HG02678 (cell line): ENCODE results near the gene CCDC57.

Source experiments
- ATAC-seq: cut with Tn5 transposase; IDR thresholded peaks from one replicate; pipeline ENCODE4 v1.9.1; 2021; ENCODE audit warnings: mild to moderate bottlenecking, moderate library complexity; ENCODE audit not compliant: unreplicated experiment

CCDC57 gene

DNA sequence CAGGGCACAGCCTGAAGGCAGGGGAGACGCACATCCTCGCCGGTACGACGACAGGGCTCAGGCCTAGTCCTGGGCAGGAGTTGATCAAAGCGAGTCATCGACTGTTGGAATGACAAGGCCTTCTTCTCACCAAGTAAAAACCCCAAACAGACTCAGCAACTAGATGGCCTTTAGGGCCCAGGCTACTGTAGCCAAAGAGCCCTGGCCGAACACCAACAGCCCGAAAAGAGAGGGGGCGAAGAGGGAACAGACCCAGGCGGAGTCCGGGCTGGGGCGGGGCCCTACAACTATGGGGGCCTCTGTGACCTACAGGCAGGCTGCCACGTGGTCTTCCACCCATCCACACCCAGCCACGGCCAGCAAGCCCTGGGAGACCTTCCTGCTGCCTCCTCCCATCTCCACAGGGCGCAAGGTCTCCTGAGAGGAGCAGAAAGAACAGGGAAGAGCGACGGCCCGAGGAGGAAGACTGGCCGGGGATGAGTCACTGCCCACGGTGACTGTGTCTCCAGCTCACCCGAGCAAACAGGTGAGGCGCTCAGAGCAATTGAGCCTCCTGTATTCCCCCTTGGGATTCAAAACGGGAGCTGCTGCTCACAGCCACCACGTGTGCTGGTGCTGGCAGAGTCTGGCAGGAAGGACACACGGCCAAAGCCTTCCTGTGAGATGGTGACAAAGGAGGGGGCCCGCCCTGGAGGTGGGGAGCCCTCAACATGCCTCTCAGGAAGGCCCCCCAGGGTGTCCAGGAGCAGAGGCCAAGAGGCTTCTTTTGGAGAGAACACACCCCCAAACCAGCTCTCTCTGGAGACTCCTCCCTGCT, 33.9 kb upstream of the CCDC57 start:
- no peak for ATAC-seq

DNA sequence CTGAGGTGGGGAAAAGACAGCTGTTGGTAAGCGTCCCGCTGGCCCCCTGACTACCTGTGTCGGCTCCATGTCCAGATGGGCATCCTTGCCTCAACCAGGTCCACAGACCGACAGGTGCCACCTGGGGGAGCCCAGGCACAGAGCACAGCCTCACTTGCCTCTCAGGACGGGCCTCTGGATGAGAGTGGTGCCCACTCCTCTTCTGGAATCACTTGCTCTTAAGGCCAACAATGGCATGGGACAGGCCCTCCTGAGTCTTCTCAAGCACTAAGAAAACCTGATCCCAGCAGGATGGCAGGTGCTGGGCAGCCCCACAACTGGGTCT, 33.4 kb upstream of the CCDC57 start:
- ATAC-seq, result no peak

DNA sequence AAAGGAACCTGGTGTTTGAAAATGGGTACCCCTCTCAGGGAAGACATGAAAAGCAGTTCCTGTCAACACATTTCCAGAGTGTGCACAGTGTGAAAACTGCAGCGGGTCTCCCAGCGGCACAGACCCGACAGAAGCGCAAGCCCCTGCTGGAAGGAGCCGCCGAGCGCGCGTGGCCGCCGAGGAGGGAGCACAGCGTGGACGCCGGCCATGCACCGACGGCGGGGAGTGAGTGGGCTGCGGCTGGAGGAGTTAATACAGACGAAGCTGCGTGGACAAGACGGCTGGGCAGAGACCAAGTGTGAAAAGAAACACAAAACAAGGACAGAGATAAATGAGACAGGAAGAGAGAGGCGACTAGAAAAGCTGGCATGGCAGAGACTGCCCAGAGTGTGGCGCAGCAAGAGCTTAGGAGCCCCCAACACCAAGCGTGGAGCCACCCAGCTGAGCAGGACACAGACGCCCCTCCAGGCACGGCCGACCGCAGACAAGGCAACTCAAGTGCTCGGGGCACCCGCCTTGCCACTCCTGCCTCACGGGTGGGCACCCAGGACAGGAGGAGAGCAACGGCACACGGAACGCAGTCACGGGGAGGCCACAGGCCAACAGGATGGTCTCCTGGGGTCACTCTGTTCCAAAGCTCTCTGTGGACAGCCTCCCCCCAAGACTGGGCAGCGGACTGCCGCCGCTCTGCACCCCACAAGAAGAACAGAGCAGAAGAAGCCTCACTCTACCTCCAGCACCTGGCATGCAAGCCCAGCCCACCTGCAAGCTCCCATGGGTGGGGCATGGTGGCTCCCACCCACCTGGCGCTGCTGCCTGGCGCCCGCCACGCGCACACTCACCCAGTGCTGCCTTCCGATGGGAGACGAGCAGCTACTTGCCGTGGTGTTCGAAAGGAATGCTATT, 32.7 kb upstream of the CCDC57 start:
- ATAC-seq, result no peak

DNA sequence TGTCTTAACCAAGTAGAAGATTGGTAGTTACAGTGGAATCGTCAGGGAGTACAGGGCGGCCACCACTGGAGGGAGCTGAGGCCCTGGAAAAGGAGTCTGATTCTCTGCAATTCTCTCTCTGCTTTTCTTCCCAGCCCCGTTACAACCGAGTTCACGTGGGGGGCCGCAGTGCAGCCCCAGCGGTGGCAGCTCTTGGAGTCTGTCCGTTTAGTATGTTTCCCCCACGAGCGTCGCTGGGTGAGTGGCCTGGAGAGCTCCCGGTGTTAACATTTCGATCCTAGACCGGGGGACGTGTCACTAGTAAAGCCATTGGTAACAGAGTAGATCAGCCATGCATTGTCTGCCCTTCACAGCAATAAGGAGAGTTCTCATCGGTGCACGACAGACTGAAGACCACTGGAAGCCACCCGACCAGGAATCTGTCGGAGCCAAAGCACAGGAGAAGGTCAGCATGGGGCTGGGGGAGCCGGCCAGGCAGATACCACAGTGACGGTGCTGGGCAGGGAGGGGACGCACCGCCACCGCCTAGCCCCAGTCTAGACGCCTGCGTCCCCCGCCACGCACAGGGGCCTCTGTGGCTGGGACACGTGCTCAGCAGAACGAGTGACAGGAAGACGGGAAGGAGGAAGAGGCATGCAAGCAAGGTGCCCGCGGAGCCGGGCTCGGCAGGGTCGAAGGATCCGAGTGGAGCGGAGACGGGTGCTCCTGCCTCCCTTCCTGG, 31.9 kb upstream of the CCDC57 start:
- no peak for ATAC-seq

DNA sequence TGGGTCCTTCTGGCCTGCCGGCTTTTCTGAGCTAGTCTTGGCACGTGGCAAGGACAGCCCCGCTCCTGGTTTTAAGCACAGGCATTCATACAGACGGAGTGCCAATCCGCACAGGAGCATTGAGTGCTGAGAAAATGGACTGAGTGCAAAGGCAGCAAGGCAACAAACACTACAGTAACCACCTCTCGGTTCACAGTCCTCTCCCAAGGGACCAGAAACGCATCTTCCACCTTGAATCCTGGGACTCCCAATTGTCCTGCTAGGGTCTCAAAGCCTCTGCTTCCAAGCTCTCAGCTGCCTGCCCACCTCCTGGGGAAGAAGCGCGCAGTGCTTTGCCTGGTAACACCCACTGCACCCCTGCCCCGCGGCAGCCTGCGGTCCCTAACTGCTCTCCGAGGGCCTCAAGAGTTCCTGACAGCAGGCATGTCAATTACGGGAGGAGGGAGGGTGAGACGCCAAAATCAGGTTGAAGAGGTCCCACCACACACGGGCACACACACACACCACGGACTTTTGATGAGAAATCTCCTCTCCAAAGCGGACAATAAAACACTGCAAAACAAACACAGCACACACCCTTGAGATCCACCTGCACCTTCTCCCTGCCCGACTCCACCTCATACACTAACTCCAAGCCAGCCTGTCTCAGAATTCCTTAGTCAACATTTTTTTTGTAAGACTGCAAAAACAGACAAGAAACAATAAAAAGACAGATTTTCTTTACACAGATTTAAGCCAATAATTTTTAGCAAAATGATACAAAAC, 31.2 kb upstream of the CCDC57 start:
- no peak for ATAC-seq

DNA sequence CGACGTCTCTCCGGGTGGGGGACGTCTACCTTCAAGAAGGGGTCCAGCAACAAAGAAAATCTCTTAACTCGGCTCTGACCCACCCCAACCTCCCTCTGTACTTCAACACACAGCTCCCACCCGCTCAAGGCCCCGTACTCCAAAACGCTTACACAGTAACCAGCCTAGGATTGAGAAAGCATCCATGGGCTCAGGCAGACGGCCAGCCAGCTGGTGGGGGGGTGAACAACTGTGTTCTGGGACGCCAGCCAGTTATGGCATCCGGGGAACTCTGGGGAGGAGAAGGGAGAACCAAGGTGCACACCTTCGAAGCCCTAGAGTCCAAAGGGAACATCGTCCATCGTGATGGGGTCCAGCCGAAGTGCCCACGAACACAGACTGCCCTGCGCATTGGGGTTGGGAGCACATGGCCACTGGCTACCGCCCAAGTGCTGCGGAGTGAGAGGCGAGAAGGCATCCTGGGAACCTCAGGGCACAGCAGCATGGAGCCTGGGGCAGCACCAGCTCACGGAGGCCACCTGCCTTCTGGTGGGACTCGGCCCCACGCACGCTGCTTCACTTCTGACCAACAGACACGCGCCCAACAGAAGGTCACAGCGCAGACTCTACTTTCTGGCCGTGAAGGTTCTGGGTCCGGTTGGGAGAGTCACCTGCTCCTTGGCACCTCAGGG, 30.5 kb upstream of the CCDC57 start:
- ATAC-seq, result no peak

DNA sequence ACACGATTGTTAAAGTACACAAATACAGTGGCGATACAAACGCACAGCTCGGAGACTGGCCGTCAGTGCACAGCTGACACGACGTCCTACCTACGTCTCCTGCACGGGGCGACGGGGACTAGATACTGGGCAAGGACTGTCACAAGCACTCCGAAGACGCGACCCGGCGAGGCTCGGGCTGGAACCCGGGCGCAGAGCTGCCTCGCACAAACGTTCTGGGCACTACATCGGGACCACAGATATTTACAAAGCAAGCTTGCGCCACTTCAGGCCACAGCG, 30.0 kb upstream of the CCDC57 start:
- ATAC-seq, result no peak

DNA sequence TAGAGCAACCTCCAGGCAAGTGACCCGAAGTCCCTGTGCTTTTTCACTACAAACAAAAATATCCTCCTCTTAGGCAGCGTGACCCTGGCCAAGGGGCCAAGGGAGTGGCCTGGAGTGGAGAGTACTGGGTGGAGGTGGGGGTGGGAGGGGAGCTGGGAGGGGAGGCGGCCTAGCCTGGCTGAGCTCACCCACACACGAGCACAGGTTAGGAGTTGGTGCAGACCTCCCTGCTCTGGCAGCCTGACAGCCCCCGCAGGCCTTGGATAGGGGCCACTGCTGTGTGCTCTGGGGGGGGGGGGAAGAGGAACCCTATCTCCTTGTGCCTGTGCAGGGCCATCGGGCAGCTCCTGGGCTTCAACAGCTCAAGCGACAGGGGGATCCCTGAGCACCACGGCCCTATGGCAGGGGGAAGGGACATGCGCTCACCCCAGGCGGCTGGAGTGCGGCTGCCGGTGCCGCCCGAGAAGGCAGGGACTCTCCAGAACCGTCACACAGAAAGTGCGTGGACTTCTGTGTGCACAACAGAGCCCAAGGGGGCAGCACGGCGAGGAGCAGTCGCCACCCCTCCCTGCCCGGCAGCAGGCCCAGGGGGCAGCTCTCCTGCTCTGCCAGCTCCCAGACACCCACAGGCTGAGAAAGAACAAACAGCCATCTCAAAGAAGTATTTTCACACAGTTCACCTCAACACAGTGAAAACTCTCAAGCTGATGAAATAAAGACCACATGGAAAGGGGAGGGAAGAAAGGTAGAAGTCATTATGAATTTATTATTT, 29.5 kb upstream of the CCDC57 start:
- ATAC-seq, result no peak

DNA sequence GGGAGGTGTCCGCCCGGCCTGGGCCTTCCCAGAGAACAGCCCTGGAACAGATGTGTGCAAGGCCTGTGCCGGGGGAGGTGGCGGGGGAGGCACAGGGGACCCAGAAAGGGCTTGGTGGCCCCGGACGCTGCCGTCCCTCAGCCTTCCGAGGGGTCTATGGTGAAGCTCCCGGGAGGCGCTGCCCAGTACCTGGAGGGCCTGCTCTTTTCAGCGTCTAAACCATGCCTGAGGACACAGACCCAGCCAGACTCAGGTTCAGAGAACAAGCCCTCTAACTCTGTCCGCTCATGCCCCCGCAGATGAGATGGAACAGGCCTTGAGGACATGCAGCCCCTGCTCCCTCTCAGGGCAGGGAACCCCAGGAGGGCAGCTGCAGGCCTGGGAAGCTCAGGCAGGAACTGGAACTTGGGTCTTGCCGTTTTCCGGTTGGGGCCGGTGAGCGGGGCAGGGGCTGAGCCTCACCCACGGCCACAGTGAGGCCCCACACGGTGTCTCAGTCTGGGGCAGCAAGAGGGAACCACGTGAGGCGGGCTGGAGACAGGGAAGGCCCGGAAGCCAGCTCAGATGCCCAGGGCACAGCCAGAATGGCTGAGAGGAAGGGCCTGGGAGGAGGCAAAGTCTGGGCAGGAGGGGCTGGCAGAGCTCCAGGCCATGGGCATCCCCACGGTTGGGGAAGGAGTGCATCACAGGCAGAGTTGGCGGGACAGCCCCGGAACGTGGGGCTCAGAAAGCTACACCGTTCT, 28.7 kb upstream of the CCDC57 start:
- ATAC-seq, result no peak

DNA sequence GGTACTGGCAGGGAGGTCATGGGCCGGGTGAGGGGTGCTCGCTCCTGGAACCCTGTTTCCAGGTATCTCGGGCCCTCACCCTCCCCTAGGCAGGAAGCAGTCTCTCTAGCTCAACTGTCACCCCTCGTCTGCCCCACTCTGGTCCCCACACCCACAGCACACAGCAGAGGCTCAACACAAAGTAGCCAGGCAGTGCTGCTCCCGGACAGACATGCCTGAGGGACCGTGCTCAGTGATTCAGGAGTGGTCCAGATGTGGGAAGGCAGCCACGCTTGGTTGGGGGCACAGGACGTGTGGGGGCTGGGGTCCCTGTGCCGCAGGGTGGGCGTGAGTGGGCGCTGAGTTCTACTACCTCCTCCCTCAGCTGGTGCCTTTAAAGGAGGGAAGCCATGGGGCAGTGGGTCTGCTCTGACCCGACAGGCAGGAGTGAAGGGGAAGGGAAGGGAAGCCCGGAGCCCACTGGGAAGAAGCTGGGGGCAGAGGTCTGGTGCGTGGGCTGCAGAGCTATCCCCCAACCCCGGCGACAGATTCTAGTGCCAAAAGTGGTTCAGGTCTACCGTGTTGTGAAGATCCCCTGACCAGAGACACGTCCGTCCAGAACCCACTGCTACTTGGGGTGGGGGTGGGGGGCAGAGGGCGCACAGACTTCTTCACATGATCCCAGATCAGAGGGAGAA, 28.0 kb upstream of the CCDC57 start:
- no peak for ATAC-seq

DNA sequence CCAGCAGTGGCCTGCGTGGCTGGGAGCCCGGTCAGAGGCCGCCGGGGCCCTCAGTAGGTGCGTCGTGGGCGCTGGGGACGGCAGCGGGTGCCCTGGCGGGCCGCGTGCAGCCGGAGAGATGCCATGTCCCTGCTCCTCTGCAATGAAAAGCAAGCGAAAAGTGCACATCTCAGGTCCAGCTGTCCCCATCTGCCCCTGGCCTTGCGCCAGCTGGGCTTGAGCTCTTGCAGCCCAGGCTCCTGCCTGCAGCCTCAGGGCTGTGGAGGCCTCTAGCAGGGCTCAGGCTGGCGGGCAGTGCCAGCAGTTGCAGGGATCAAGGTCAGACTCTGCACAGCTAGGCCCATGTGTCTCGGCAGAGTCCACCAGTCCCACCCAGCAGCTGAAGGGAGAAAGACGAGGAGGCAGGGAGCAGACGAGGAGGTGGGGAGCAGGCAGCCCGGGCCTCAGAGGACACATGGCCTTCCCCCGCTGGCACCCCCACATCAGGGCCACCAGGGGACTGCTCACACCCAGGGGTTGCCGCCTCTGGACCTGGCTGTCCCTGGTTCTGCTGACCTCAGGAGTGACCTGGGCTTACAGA, 27.4 kb upstream of the CCDC57 start:
- ATAC-seq, result no peak

DNA sequence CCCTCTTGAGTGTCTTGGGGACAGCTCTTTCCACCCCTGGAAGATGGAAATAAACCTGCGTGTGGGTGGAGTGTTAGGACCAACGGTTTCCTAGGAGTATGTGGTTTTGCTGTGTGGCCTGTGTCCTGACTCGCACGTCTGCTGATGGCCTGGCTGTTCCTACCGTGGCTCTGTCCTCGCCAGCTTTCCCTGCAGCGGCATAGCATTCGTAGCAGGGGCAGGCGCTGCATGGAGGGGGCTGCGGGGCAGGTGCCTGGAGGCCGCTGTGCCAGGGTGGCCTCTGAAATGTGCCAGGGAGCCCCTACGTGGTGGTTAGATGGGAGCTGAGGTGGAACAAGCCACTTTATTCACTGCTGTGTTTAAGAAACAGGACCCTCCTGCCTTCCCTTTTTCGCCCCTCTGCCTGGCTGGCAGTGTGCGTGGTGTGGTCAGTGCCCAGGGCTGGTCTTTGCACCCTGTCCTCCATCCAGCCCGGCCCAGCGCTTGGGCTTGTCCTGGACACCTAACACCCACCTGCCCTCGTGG, 26.8 kb upstream of the CCDC57 start:
- ATAC-seq, result no peak

DNA sequence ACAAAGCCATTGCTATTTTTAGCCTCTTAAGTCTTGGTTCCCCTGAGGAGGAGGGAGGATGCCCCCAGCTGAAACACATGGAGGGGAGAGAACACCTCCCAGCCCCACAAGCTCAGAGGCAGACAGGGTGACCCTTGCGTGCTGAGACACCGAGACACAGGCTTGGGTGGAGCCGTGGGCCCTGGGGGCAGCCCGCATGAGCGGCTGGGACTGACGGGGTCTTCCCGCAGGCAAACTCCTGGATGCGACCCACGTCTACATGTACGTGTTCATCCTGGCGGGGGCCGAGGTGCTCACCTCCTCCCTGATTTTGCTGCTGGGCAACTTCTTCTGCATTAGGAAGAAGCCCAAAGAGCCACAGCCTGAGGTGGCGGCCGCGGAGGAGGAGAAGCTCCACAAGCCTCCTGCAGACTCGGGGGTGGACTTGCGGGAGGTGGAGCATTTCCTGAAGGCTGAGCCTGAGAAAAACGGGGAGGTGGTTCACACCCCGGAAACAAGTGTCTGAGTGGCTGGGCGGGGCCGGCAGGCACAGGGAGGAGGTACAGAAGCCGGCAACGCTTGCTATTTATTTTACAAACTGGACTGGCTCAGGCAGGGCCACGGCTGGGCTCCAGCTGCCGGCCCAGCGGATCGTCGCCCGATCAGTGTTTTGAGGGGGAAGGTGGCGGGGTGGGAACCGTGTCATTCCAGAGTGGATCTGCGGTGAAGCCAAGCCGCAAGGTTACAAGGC, 26.0 kb upstream of the CCDC57 start:
- no peak for ATAC-seq

DNA sequence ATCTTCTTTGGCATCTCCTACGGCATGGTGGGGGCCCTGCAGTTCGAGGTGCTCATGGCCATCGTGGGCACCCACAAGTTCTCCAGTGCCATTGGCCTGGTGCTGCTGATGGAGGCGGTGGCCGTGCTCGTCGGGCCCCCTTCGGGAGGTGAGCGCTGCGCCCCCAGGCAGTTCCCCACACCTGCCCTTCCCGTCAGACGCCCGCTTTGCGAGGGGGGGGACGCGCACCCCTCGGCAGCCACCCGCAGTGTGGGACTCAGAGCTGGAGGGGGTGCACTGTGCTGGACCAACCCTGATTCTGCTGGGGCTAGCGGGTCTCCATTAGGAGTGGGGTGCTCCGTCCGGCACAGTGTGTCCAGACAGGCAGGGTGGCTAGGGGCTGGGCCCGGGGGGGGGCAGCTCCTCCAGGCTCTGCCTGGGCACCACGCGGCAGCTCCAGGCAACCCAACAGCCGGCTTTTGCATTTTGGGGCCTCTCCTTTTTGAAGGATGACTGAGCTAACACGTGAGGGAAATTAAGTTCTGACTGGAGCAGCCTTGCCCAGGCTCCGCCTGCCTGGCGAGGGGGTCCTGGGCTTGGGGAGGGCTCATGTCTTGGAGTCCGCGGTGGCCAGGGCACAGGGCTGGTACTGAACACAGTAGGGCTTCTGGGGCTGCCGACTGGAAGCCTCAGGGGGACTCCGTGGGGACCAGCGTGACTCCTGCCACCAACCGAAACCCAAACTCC, 25.3 kb upstream of the CCDC57 start:
- ATAC-seq, result no peak

DNA sequence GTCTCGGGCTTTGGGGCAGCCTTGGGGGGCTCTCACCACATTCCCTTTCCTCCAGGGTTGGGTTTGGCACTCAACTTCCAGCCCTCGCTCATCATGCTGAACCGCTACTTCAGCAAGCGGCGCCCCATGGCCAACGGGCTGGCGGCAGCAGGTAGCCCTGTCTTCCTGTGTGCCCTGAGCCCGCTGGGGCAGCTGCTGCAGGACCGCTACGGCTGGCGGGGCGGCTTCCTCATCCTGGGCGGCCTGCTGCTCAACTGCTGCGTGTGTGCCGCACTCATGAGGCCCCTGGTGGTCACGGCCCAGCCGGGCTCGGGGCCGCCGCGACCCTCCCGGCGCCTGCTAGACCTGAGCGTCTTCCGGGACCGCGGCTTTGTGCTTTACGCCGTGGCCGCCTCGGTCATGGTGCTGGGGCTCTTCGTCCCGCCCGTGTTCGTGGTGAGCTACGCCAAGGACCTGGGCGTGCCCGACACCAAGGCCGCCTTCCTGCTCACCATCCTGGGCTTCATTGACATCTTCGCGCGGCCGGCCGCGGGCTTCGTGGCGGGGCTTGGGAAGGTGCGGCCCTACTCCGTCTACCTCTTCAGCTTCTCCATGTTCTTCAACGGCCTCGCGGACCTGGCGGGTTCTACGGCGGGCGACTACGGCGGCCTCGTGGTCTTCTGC, 24.6 kb upstream of the CCDC57 start:
- ATAC-seq, result no peak
